ENCODE data around the gene EFS. TPM values are rescaled to one million over a fixed set of nuclear protein-coding genes. Genes with fewer than 3 reads are reported as not detected.
"Not testable (repeated sequence)": the region's sequence is repeated elsewhere in the genome, so short reads cannot be mapped to it uniquely, and the experiment has no call there.

The EFS gene
- total RNA-seq, 6 experiments from 2014 or later, result 8.8 to 13.5 (median 12.3) TPM

- Mint-ChIP-seq H3K4me3 (no peak overlapping the region), H3K4me1 (ENCODE audit: low read depth) (no peaks in the 10 kb centered on the region), H3K9me3 (no peaks in the 10 kb centered on the region), H3K36me3 (ENCODE audit: low read depth) (no peaks in the 10 kb centered on the region), H3K27ac (no peak overlapping the region), H3K27me3 (ENCODE audit: insufficient read depth) (peaks cover 66% of the 10 kb centered on the region)
- DNase-seq, result no peak
- no peak for TF ChIP-seq CTCF (IDR thresholded peaks at IDR 0.05)
Observed at GRCh38 chr14:23396781-23397407, 31.9 kb upstream of the EFS start.

GRCh38 chr14:23396126-23396525 is 31.2 kb upstream of the EFS start:
- no peak for TF ChIP-seq CTCF (IDR thresholded peaks at IDR 0.05)
- DNase-seq, result no peak
- H3K27ac Mint-ChIP-seq, result no peak overlapping the region
- no peaks in the 10 kb centered on the region for H3K9me3 Mint-ChIP-seq
- peaks cover 65% of the 10 kb centered on the region for H3K27me3 Mint-ChIP-seq (ENCODE audit: insufficient read depth)
- H3K36me3 Mint-ChIP-seq (ENCODE audit: low read depth), result no peaks in the 10 kb centered on the region
- H3K4me1 Mint-ChIP-seq (ENCODE audit: low read depth), result no peaks in the 10 kb centered on the region
- no peak overlapping the region for H3K4me3 Mint-ChIP-seq

GRCh38 chr14:23392613-23393012 is 27.6 kb upstream of the EFS start:
- no peaks in the 10 kb centered on the region for H3K4me1 Mint-ChIP-seq (ENCODE audit: low read depth)
- no peaks in the 10 kb centered on the region for H3K36me3 Mint-ChIP-seq (ENCODE audit: low read depth)
- peaks cover 61% of the 10 kb centered on the region for H3K27me3 Mint-ChIP-seq (ENCODE audit: insufficient read depth)
- H3K27ac Mint-ChIP-seq, result no peak overlapping the region
- H3K9me3 Mint-ChIP-seq, result no peaks in the 10 kb centered on the region
- TF ChIP-seq CTCF (IDR thresholded peaks at IDR 0.05), result no peak
- no peak overlapping the region for H3K4me3 Mint-ChIP-seq
- DNase-seq, result no peak

GRCh38 chr14:23389871-23390270 is 24.9 kb upstream of the EFS start:
- not testable (repeated sequence) for H3K27ac Mint-ChIP-seq; DNase-seq; H3K9me3 Mint-ChIP-seq; H3K4me1 Mint-ChIP-seq (ENCODE audit: low read depth); H3K36me3 Mint-ChIP-seq (ENCODE audit: low read depth); H3K4me3 Mint-ChIP-seq
- H3K27me3 Mint-ChIP-seq (ENCODE audit: insufficient read depth), result peaks cover 58% of the 10 kb centered on the region

- Mint-ChIP-seq H3K27me3 (ENCODE audit: insufficient read depth) (peaks cover 55% of the 10 kb centered on the region), H3K36me3 (ENCODE audit: low read depth) (no peaks in the 10 kb centered on the region), H3K4me1 (ENCODE audit: low read depth) (no peaks in the 10 kb centered on the region), H3K9me3 (no peaks in the 10 kb centered on the region), H3K4me3 (no peak overlapping the region), H3K27ac (no peak overlapping the region)
- no peak for DNase-seq
- TF ChIP-seq CTCF (IDR thresholded peaks at IDR 0.05), result no peak
Observed at GRCh38 chr14:23389396-23389795, 24.4 kb upstream of the EFS start.

GRCh38 chr14:23388996-23389395 is 24.0 kb upstream of the EFS start:
- Mint-ChIP-seq H3K27ac (no peak overlapping the region), H3K4me1 (ENCODE audit: low read depth) (no peaks in the 10 kb centered on the region), H3K4me3 (no peak overlapping the region), H3K36me3 (ENCODE audit: low read depth) (no peaks in the 10 kb centered on the region), H3K27me3 (ENCODE audit: insufficient read depth) (peaks cover 52% of the 10 kb centered on the region), H3K9me3 (no peaks in the 10 kb centered on the region)
- DNase-seq, result no peak
- TF ChIP-seq CTCF (IDR thresholded peaks at IDR 0.05), result no peak

Data from HFFc6 (cell line).